ENCODE measurements around the gene HS3ST6.
"Not testable (repeated sequence)": the region's sequence is repeated elsewhere in the genome, so short reads cannot be mapped to it uniquely, and the experiment has no call there.

The HS3ST6 gene

DNA sequence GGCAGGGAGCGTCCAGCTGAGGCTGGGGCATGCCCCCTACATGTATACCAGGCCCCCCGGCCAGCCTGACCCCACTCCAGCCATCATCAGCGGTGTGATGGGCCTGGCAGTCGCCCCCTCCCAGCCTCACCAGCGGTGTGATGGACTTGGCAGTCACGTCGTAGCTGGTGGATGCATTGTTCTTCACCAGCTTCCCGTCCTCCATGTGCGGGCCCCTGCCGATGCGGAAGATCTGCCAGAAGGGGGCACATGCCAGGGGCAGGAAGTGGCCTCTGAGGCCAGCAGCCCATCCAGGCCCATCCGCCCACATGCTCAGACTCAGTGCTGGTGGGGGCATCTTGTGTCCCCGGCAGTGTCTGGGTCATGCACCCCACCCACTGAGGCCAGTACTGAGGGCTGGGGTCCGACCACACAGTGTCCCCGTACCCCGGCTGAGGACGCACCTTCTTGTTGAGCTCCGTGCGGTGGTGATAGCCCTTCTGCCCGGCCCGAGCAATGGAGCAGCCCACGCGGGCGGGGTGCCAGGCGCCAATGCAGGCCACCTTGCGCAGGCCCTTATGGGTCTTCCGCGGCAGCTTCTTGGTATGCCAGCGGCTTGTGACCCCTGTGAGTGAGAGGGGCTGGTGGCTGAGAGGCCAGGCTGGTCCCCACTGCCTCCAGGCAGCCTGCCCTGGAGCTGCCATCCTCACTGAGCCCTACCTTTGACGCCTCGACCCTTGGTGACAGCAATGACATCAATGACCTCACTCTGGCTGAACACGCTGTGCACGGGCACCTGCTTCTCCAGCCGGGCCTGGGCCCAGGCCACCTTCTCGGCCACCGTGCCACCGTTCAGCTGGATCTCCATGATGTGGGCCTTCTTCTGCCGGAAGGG is 28.5 kb upstream of the HS3ST6 start:
- no peak for DNase-seq

- no peak for DNase-seq
Observed at GRCh38 chr16:1945559-1946391, 27.6 kb upstream of the HS3ST6 start.

DNA sequence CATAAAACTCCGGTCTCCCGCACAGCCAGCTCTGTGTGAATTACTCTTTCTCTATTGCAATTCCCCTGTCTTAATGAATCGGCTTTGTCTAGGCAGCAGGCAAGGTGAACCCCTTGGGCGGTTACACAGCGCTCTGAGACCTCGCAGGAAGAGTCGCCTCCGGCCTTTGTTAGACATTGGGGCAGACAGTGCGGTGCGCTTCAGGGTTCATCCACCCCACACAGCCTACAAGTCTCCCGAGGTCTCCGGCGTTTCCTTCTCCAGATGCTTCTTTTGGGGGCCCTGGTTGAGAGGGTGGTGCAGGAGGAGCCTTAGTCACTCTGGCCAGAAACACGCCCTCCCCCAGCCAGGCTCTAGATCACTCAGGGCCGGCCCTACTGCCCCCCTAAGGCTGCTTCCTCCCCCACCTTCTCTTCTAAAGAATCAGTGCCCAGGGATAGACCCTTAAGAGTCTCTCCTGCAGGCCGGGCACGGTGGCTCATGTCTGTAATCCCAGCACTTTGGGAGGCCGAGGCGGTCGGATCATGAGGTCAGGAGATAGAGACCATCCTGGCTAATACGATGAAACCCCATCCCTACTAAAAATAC is 26.5 kb upstream of the HS3ST6 start:
- DNase-seq: no peak

GRCh38 chr16:1942810-1943726 is 24.9 kb upstream of the HS3ST6 start, which contains the start of gene MSRB1:
Gene MSRB1 (minus strand): TSS chr16:1943199. CDS start chr16:1943156, 43 bp downstream.
- DNase-seq: peak; percentile 100

- peak; percentile 36 for DNase-seq
Observed at GRCh38 chr16:1942047-1942809, 24.0 kb upstream of the HS3ST6 start.

DNA sequence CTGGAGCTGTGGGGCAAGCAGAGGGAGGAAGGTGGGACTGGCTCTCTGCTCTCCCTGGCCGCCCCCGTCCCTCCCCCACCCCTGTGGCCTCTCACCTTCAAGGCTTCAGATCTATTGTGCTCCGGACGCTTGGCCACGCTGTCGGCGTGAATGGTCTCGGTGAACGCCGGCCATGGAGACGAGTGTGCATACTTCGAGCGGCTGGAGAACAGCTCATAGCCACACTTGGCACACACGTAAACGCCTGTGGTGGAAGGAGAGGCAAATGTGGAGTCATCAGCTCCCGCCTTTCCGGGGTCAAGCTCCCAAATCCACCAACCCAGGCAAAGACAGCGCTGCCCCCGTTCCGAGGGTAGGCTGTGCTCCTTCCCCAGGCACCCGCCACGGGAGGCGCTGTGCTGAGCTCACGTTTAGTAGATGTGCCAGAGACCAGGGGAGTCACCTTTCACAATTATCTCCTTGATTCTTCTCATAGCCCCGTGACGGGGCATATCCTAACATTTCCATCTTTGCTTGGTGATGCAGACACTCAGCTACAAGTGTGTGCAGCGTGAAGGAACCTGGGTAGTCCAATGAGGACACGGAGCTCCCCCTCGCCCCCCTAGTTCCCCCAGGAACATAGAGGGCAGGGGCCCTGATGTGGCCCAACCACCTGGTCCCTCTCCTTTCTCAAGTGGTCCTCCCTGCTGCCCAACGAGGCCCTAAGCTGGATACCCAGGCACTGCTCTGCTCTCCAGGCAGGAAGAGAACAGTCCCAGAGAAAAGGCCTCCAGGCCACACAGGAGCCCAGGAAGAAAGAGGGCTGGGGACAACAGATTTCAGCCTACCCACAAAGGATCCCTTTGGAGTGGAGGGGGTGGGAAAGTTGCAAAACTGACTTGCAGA is 23.2 kb upstream of the HS3ST6 start:
- DNase-seq: no peak

- no peak for DNase-seq
Observed at GRCh38 chr16:1940273-1941161, 22.3 kb upstream of the HS3ST6 start.

DNA sequence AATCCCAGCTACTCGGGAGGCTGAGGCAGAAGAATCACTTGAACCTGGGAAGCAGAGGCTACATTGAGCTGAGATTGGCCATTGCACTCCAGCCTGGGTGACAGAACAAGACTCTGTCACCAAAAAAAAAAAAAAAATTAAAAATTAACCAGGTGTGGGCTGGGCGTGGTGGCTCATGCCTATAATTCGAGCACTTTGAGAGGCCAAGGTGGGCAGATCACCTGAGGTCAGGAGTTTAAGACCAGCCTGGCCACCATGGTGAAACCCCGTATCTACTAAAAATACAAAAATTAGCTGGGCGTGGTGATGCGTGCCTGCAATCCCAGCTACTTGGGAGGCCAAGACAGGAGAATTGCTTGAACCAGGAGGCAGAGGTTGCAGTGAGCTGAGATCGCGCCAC is 21.6 kb upstream of the HS3ST6 start:
- DNase-seq: not testable (repeated sequence)

DNA sequence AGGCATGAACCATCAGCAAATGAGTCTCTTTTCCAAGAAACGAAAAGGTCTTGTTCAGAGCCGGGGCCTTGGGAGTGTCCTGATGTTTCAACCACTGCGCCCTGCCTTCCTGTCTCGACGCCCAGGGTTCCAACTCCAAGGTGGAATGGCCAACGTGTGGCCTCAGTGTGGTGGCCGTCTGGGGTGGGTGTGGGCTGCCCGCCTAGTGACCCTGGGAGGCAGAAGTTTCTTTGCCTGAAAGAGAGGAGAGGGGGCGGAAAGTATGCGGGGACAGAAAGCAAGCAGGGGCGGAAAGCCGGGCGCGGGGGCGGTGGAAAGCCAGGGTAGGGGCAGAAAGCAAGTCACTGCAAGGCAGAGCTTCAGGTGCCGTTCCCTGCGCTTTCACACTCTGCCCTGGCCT is 20.7 kb upstream of the HS3ST6 start:
- no peak for DNase-seq

DNA sequence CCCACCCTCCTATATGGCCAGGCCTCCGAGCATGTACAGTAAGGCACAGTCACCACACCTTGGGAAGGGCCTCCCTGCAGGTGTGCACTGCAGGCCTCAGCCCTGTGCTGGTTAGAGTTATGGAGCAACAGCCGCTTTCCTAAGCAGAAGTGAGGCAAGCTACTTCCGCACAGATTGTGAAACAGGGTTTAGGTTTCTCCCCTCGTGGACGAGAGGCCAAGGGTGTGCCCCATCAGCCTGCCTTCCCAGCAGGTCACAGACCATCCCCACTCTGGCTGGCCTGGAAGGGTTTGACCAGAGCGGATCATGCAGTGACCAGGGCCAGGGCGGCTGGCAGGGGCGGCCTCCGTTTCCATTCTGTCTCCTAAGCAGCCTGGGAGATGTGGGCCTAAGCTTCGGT is 20.1 kb upstream of the HS3ST6 start:
- DNase-seq: no peak

DNA sequence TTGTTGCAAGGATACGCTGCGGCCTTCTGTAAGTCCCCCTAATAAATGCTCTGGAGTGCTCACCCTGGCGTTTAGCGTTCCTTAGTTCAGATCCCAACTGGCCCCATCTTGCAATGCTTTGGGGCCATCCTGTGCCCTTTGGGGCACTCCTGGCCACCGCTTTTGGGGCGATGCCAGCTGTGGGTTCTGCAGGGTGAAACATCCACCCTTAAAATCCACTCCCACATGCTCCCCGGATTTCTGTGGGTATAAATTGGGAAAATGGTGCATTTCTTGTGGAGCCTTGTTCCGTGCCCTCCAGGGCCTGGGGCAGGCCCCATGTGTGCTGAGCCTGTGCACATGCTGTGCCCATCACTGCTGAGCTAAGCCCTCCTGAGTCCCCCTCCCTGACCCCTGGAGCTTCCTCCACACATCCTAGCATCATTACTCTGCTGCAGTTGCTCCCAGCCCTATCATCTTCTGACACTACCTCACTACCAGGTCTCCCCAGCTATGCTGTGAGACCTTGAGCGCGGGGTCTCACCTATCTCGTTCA is 18.8 kb upstream of the HS3ST6 start:
- no peak for DNase-seq

DNA sequence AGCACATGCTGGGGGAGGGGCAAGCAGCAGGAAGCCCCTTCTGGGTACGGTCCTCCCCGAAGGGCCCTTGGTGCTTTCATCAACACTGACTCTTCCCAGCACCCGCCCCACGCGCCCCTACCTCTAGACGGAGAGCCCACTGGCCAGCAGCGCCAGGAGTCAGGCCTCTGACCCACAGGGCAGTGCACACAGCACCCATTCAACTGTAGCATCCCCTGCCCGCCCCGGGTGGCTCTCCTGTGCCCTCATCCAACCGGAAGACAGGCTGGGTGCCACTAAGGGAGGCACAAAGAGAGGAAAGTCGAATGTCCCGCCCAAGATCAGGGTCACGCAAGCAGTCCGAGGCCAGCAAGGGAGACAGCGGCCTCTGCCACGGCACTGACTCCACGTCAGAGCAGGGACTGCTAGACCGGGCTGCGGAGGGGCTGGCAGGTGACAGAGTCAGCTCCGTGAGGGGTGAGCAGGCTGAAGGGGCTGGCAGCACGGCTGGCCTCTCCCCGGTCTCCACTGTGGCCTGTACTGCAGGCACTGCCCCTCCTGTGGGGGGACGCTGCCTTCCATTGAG is 15.0 kb upstream of the HS3ST6 start:
- no peak for DNase-seq

DNA sequence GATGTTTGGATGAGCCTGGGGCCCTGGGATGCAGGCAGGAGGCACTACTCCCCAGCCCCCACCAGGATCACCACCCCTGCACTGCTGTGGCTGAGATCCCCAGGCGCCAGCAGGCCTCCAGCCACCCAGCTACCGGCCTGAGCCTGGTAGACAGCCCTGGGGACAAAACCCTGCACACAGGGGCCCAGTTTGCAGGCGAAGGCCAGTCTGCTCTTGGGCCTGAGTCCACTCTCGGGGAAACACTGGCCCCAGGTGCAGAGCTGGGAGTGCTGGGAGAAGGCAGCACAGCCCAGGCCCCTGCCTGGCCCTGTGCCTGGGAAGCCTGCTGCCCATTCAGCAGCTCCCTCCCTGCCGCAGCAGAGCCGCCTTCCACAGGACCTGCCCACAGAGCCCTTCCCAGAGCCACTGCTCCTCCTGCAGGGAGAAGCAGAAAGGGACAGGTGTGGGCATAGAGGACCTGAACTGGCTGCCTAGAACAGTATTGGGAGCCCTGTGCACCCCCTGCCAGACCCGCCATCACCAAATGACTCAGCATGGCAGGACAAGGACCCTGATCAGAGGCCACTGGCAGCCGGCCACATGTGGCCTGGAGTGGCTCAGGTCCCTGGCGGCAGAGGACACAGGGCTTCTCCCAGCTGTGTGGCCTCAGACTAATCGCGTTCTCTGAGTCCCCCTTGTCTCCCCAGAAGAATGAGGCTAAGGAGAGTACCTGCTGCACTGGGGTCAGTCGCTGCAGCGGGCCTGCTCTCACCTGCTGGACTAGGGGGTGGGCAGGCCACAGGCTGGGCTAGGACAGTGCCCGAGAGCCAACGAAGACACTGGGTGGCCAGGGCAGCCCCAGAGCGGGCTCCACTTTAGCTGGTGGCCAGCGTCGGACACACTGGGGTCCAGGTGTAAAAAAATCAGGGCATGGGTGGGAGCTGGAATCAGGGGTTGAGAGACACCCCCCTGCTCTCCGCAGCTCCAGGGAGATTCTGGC is 14.1 kb upstream of the HS3ST6 start:
- DNase-seq: no peak

- DNase-seq: no peak
Observed at GRCh38 chr16:1930338-1930720, 12.1 kb upstream of the HS3ST6 start.

- DNase-seq: peak; percentile 97
Observed at GRCh38 chr16:1929578-1930337, 11.5 kb upstream of the HS3ST6 start.

DNA sequence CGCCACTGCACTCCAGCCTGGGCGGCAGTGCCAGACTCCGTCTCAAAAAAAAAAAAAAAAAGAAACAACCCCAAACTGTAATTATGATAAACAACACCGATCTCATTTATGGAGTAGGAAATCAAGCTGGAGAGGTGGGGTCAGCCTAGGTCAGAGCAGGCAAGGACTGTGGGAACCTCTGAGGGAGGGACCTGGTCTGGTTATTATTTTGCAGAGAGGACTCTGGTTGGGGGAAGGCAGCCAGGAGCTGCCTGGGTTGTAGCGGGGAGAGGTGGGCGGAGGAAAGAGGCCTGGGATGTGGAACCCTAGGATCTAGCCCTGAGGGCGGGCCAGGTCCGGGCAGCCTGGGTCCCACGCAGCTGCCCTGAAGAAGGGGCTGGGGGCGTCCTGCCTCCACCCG is 10.9 kb upstream of the HS3ST6 start:
- peak; percentile 36 for DNase-seq

DNA sequence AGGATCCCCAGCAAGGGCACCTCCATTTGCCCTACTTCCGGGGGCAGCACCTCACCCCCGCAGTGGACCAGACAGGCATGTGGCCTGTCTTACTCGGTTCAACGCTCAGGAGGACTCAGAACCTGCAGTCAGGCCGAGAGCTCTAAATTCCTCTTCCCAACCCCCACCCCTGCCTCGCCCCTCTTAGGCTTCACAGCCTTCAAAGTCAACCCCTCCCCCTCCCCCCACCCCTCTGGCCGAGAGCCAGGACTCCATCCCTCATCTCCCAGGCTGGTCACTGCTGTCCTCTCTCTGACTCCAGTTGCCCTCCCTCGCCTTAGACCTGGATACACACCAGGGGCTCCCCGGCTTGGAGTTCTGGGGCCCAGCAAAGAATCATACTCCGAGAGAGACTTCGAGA is 8.1 kb upstream of the HS3ST6 start:
- DNase-seq: no peak

Measured in stimulated activated CD8-positive, alpha-beta memory T cell treated with anti-CD3 and anti-CD28 coated beads, Interleukin-4, amount 100 ng/mL, for 48 hours (primary cell).